ENCODE data around the gene CD5L.

Gene CD5L

GRCh38 chr1:157844089-157844830 is 2.7 kb upstream of the CD5L start:
- no peak overlapping the region for H3K9ac ChIP-seq (ENCODE audit: low read length in 2 of 2)
- peaks cover 2 to 3% of the 10 kb centered on the region in 2 donors for H3K27me3 ChIP-seq (ENCODE audit: control insufficient read depth in 1 of 2, insufficient read depth in 2 of 2, low read length in 2 of 2)
- no peaks in the 10 kb centered on the region for H3K36me3 ChIP-seq (ENCODE audit: control insufficient read depth in 2 of 2, insufficient read depth in 2 of 2, low read length in 2 of 2)
- no peak overlapping the region for H3K4me3 ChIP-seq (ENCODE audit: low read length in 2 of 2)
- no peak overlapping the region for H3K27ac ChIP-seq (ENCODE audit: low read length)
- no peaks in the 10 kb centered on the region for H3K9me3 ChIP-seq (ENCODE audit: control insufficient read depth in 2 of 2, low read length in 2 of 2)
- H3K4me1 ChIP-seq (ENCODE audit: control insufficient read depth, insufficient read depth, low read length): no peaks in the 10 kb centered on the region

GRCh38 chr1:157842939-157843338 is 1.3 kb upstream of the CD5L start:
- Histone ChIP-seq H3K4me1 (ENCODE audit: control insufficient read depth, insufficient read depth, low read length) (no peaks in the 10 kb centered on the region), H3K27me3 (ENCODE audit: control insufficient read depth in 1 of 2, insufficient read depth in 2 of 2, low read length in 2 of 2) (peaks cover 2 to 3% of the 10 kb centered on the region in 2 donors), H3K9me3 (ENCODE audit: control insufficient read depth in 2 of 2, low read length in 2 of 2) (no peaks in the 10 kb centered on the region), H3K4me3 (ENCODE audit: low read length in 2 of 2) (no peak overlapping the region), H3K9ac (ENCODE audit: low read length in 2 of 2) (no peak overlapping the region), H3K27ac (ENCODE audit: low read length) (no peak overlapping the region), H3K36me3 (ENCODE audit: control insufficient read depth in 2 of 2, insufficient read depth in 2 of 2, low read length in 2 of 2) (no peaks in the 10 kb centered on the region)

DNA sequence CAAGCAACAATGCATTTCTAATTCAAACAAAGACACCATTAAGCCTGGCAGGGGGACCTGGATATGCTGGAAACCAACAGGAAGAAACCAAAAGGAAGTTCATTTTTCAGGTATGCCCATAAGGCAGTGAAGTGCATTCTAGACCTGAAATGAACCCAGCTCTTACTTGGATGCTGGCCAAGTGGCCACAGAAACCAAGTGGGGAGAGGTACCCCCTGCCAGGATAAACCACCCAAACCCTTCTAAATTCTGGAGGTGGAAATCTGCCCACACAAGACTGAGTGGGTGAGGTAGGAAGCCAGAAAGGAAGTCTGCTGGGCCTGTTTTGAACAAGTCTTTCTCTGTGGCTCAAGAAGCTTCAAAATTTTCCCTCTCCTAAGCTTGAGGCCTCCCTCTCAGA is 2.6 kb downstream of the CD5L start:
- Histone ChIP-seq H3K9ac (ENCODE audit: low read length in 2 of 2) (no peak overlapping the region), H3K27ac (ENCODE audit: low read length) (no peak overlapping the region), H3K27me3 (ENCODE audit: control insufficient read depth in 1 of 2, insufficient read depth in 2 of 2, low read length in 2 of 2) (no peaks in the 10 kb centered on the region), H3K9me3 (ENCODE audit: control insufficient read depth in 2 of 2, low read length in 2 of 2) (no peaks in the 10 kb centered on the region), H3K4me3 (ENCODE audit: low read length in 2 of 2) (no peak overlapping the region), H3K4me1 (ENCODE audit: control insufficient read depth, insufficient read depth, low read length) (no peaks in the 10 kb centered on the region), H3K36me3 (ENCODE audit: control insufficient read depth in 2 of 2, insufficient read depth in 2 of 2, low read length in 2 of 2) (no peaks in the 10 kb centered on the region)

DNA sequence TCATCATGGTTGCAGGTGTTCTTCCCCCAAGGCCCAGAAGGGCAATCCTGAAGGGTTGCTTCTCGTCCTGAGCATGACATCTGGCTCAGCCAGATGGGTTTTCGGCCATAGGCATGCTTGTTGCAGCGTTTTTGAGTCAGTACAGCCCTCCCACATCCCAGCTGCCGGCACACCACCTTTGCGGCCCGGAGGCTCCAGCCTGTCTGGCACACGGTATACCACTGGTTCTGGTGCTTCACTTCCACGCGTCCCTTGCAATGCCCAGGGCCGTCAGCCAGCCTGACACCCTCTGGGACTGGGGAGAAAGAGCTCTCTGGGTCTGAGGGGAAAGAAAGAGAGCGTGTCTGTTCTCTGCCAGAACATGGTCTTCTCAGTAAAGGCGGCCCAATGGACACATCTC is 7.2 kb downstream of the CD5L start:
- no peak overlapping the region for H3K4me3 ChIP-seq (ENCODE audit: low read length in 2 of 2)
- no peaks in the 10 kb centered on the region for H3K27me3 ChIP-seq (ENCODE audit: control insufficient read depth in 1 of 2, insufficient read depth in 2 of 2, low read length in 2 of 2)
- H3K27ac ChIP-seq (ENCODE audit: low read length): no peak overlapping the region
- H3K4me1 ChIP-seq (ENCODE audit: control insufficient read depth, insufficient read depth, low read length): no peaks in the 10 kb centered on the region
- no peak overlapping the region for H3K9ac ChIP-seq (ENCODE audit: low read length in 2 of 2)
- H3K36me3 ChIP-seq (ENCODE audit: control insufficient read depth in 2 of 2, insufficient read depth in 2 of 2, low read length in 2 of 2): no peaks in the 10 kb centered on the region
- H3K9me3 ChIP-seq (ENCODE audit: control insufficient read depth in 2 of 2, low read length in 2 of 2): no peaks in the 10 kb centered on the region

DNA sequence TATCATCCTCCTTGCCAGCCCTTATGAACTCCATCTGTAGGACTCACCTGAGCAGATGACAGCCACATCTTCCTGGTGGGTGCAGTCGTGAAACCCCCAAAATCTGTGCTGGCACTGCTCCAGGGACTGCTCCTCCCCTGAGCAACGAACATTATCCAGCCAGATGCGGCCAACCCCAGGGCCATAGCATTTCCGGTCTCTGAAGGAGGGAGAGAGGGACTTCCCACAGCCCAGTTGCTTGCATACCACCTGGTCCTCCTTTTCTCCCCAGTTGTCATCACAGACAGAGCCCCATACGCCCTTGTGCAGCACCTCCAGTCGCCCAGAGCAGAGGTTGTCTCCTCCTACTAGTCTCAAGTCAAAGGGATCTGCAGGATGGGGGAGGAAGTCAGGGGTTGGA is 8.5 kb downstream of the CD5L start:
- H3K27me3 ChIP-seq (ENCODE audit: control insufficient read depth in 1 of 2, insufficient read depth in 2 of 2, low read length in 2 of 2): no peaks in the 10 kb centered on the region
- no peaks in the 10 kb centered on the region for H3K4me1 ChIP-seq (ENCODE audit: control insufficient read depth, insufficient read depth, low read length)
- H3K4me3 ChIP-seq (ENCODE audit: low read length in 2 of 2): no peak overlapping the region
- H3K36me3 ChIP-seq (ENCODE audit: control insufficient read depth in 2 of 2, insufficient read depth in 2 of 2, low read length in 2 of 2): no peaks in the 10 kb centered on the region
- H3K27ac ChIP-seq (ENCODE audit: low read length): no peak overlapping the region
- no peaks in the 10 kb centered on the region for H3K9me3 ChIP-seq (ENCODE audit: control insufficient read depth in 2 of 2, low read length in 2 of 2)
- H3K9ac ChIP-seq (ENCODE audit: low read length in 2 of 2): no peak overlapping the region

- no peaks in the 10 kb centered on the region for H3K27me3 ChIP-seq (ENCODE audit: control insufficient read depth in 1 of 2, insufficient read depth in 2 of 2, low read length in 2 of 2)
- no peaks in the 10 kb centered on the region for H3K4me1 ChIP-seq (ENCODE audit: control insufficient read depth, insufficient read depth, low read length)
- no peaks in the 10 kb centered on the region for H3K9me3 ChIP-seq (ENCODE audit: control insufficient read depth in 2 of 2, low read length in 2 of 2)
- H3K4me3 ChIP-seq (ENCODE audit: low read length in 2 of 2): no peak overlapping the region
- no peak overlapping the region for H3K27ac ChIP-seq (ENCODE audit: low read length)
- no peaks in the 10 kb centered on the region for H3K36me3 ChIP-seq (ENCODE audit: control insufficient read depth in 2 of 2, insufficient read depth in 2 of 2, low read length in 2 of 2)
- H3K9ac ChIP-seq (ENCODE audit: low read length in 2 of 2): no peak overlapping the region
These were observed 9.5 kb downstream of the CD5L start for GRCh38 chr1:157831968-157832626.

DNA sequence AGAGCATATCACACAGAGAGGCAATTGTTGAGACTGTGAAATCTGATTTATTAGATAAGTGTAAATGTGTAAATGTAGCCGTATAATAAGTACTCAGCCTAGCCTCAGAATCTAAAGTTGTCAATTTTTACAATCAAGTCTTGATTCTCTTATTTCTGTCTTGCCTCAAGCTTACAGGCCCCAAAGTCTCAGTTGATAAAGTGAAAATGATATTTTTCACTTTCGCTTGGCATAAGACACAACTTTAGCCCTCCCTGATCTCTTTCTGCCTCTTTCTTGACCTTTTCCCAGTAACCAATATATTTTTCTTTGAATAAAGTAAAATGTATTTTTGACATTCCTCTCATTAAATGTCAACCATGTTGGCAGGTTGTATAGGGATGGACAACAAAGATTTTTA is 10.7 kb downstream of the CD5L start:
- no peaks in the 10 kb centered on the region for H3K27me3 ChIP-seq (ENCODE audit: control insufficient read depth in 1 of 2, insufficient read depth in 2 of 2, low read length in 2 of 2)
- no peaks in the 10 kb centered on the region for H3K36me3 ChIP-seq (ENCODE audit: control insufficient read depth in 2 of 2, insufficient read depth in 2 of 2, low read length in 2 of 2)
- H3K27ac ChIP-seq (ENCODE audit: low read length): no peak overlapping the region
- H3K9me3 ChIP-seq (ENCODE audit: control insufficient read depth in 2 of 2, low read length in 2 of 2): no peaks in the 10 kb centered on the region
- H3K4me1 ChIP-seq (ENCODE audit: control insufficient read depth, insufficient read depth, low read length): no peaks in the 10 kb centered on the region
- no peak overlapping the region for H3K4me3 ChIP-seq (ENCODE audit: low read length in 2 of 2)
- H3K9ac ChIP-seq (ENCODE audit: low read length in 2 of 2): no peak overlapping the region

DNA sequence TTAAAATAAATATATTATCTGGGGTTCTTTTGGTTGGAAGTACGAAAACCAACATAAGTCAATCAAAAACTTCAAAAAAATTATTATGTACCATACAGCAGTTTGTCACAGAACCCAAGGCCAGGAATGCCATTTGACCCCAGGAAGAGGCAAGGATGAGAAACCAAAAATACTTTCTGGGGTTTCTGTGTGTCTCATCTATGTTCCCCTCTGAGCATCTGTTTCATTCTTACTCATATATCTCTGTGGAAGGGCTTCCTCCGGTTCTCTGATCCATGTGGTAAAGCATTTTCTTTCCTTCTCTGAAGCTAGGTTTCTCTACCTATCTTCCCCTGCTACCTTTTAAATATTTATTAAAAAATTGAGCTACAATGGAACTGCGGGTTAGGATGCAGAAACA is 11.9 kb downstream of the CD5L start:
- Histone ChIP-seq H3K36me3 (ENCODE audit: control insufficient read depth in 2 of 2, insufficient read depth in 2 of 2, low read length in 2 of 2) (no peaks in the 10 kb centered on the region), H3K27me3 (ENCODE audit: control insufficient read depth in 1 of 2, insufficient read depth in 2 of 2, low read length in 2 of 2) (no peaks in the 10 kb centered on the region), H3K4me1 (ENCODE audit: control insufficient read depth, insufficient read depth, low read length) (no peaks in the 10 kb centered on the region), H3K4me3 (ENCODE audit: low read length in 2 of 2) (no peak overlapping the region), H3K9ac (ENCODE audit: low read length in 2 of 2) (no peak overlapping the region), H3K27ac (ENCODE audit: low read length) (no peak overlapping the region), H3K9me3 (ENCODE audit: control insufficient read depth in 2 of 2, low read length in 2 of 2) (no peaks in the 10 kb centered on the region)

GRCh38 chr1:157829210-157829609 is 12.4 kb downstream of the CD5L start:
- H3K4me3 ChIP-seq (ENCODE audit: low read length in 2 of 2): no peak overlapping the region
- H3K9ac ChIP-seq (ENCODE audit: low read length in 2 of 2): no peak overlapping the region
- H3K4me1 ChIP-seq (ENCODE audit: control insufficient read depth, insufficient read depth, low read length): no peaks in the 10 kb centered on the region
- H3K36me3 ChIP-seq (ENCODE audit: control insufficient read depth in 2 of 2, insufficient read depth in 2 of 2, low read length in 2 of 2): no peaks in the 10 kb centered on the region
- no peaks in the 10 kb centered on the region for H3K27me3 ChIP-seq (ENCODE audit: control insufficient read depth in 1 of 2, insufficient read depth in 2 of 2, low read length in 2 of 2)
- no peaks in the 10 kb centered on the region for H3K9me3 ChIP-seq (ENCODE audit: control insufficient read depth in 2 of 2, low read length in 2 of 2)
- no peak overlapping the region for H3K27ac ChIP-seq (ENCODE audit: low read length)

DNA sequence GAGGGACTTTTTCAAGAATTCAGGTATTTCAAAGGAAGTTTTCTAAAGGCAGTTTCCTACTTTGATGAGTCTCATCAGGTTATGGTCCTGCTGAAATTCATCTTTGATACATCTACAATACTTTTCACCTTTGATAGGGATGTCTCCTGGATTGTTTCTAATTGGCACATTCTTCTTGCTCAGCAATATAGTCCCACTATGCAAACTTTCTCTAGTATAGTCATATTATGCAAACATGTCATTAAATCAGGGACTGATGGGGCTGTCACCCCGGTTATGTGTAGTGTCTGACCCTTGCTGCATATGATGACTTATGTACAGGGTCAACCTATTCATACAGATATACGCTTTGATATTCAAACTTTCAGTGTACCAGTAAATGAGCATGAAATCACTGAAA is 21.3 kb downstream of the CD5L start:
- H3K27ac ChIP-seq (ENCODE audit: low read length): no peak overlapping the region
- no peaks in the 10 kb centered on the region for H3K27me3 ChIP-seq (ENCODE audit: control insufficient read depth in 1 of 2, insufficient read depth in 2 of 2, low read length in 2 of 2)
- no peaks in the 10 kb centered on the region for H3K4me1 ChIP-seq (ENCODE audit: control insufficient read depth, insufficient read depth, low read length)
- no peak overlapping the region for H3K4me3 ChIP-seq (ENCODE audit: low read length in 2 of 2)
- no peaks in the 10 kb centered on the region for H3K36me3 ChIP-seq (ENCODE audit: control insufficient read depth in 2 of 2, insufficient read depth in 2 of 2, low read length in 2 of 2)
- no peaks in the 10 kb centered on the region for H3K9me3 ChIP-seq (ENCODE audit: control insufficient read depth in 2 of 2, low read length in 2 of 2)
- H3K9ac ChIP-seq (ENCODE audit: low read length in 2 of 2): no peak overlapping the region

DNA sequence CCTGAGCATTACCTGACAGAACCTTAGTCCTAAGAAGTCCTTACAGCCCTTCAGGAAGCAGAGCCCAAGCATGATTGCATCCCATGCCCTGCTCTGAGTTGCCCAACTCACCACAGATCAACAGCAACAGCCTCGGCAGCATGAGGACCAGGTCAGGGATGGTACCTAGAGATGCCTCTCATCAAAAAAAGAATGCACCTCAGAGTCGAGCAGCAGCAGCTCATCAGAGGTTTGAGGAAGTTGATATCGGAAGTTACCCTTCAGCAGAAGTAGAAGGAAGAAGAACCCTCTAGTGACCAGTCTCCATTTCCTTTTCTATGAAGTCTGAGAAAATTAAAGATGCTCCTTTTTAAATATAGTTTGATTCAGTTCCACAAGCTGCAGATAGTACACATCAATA is 21.7 kb downstream of the CD5L start, which contains the start of gene FCRL1:
Gene FCRL1, minus strand, starts transcription at position 225 of the 400 bp plus-strand sequence. Its CDS starts 83 bp downstream, at position 142.
- H3K4me1 ChIP-seq (ENCODE audit: control insufficient read depth, insufficient read depth, low read length): no peaks in the 10 kb centered on the region
- no peaks in the 10 kb centered on the region for H3K36me3 ChIP-seq (ENCODE audit: control insufficient read depth in 2 of 2, insufficient read depth in 2 of 2, low read length in 2 of 2)
- H3K27ac ChIP-seq (ENCODE audit: low read length): no peak within 1 kb of the TSS
- H3K4me3 ChIP-seq (ENCODE audit: low read length in 2 of 2): no peak within 1 kb of the TSS
- H3K9ac ChIP-seq (ENCODE audit: low read length in 2 of 2): no peak within 1 kb of the TSS
- H3K9me3 ChIP-seq (ENCODE audit: control insufficient read depth in 2 of 2, low read length in 2 of 2): no peaks in the 10 kb centered on the region
- H3K27me3 ChIP-seq (ENCODE audit: control insufficient read depth in 1 of 2, insufficient read depth in 2 of 2, low read length in 2 of 2): no peaks in the 10 kb centered on the region

All from stomach smooth muscle (tissue), 2 donors.